IMR-90 (cell line): ENCODE measurements around the gene ZNF212. TPM values are rescaled to one million over a fixed set of nuclear protein-coding genes. Genes with fewer than 3 reads are reported as not detected.

ENCODE experiments used
- ATAC-seq: fragments of 200-7000 bp; cut with Tn5 transposase; 2 replicates; pipeline ENCODE4 v1.9.1; 2020; ENCODE audit warnings: low read depth, mild to moderate bottlenecking, moderate library complexity
- BruUV-seq: library from RNA; stranded (reverse); fragments of 400-500 nt; replicated peaks from 2 replicates; lab custom pipeline; 2021; lab: Mats Ljungman, UMichigan
- CTCF ChIA-PET: fragments of 300-600 bp; formaldehyde crosslinking; extraction: SDS; loops from one replicate; lab custom pipeline; 2021; ENCODE audit warnings: antibody characterized with exemption; lab: Yijun Ruan, JAX
- POLR2A ChIA-PET: fragments of 300-600 bp; sonication (Branson Sonifier 250); formaldehyde crosslinking; loops from one replicate; lab custom pipeline; 2022; ENCODE audit warnings: antibody characterized with exemption; ENCODE audit not compliant: unreplicated experiment; lab: Charles Lee
- DNase-seq: peaks from one replicate; pipeline ENCODE4 v3.0.0; 2013
- H2AFZ ChIP-seq: replicated peaks from 2 replicates; pipeline ENCODE3; 2013; ENCODE audit warnings: low read length, mild to moderate bottlenecking; ENCODE audit not compliant: poor library complexity
- H2AK5ac ChIP-seq: 2 replicates; pipeline ENCODE4 v1.6.1; 2013; ENCODE audit warnings: low read depth, low read length, inconsistent platforms
- H2AK9ac ChIP-seq: replicated peaks from 2 replicates; pipeline ENCODE3; 2013; ENCODE audit warnings: mild to moderate bottlenecking, low read depth, low read length, moderate library complexity; ENCODE audit not compliant: poor library complexity
- H2BK120ac ChIP-seq: 2 replicates; pipeline ENCODE4 v1.6.1; 2013; ENCODE audit warnings: low read depth, low read length, inconsistent platforms
- H2BK15ac ChIP-seq: 3 replicates; pipeline ENCODE4 v1.6.1; 2013; ENCODE audit warnings: low read depth, low read length, inconsistent platforms
- H2BK20ac ChIP-seq: 2 replicates; pipeline ENCODE4 v1.6.1; 2013; ENCODE audit warnings: low read depth, mild to moderate bottlenecking, inconsistent platforms, low read length, moderate library complexity
- H2BK5ac ChIP-seq: 2 replicates; pipeline ENCODE4 v1.6.1; 2013; ENCODE audit warnings: mild to moderate bottlenecking, low read depth, low read length, inconsistent platforms; ENCODE audit not compliant: poor library complexity, severe bottlenecking
- H3K14ac ChIP-seq: replicated peaks from 2 replicates; pipeline ENCODE4 v1.6.1; 2013; ENCODE audit warnings: low read depth, low read length, inconsistent platforms
- H3K18ac ChIP-seq: 2 replicates; pipeline ENCODE4 v1.6.1; 2013; ENCODE audit warnings: low read depth, low read length, control low read depth
- H3K23ac ChIP-seq: 2 replicates; pipeline ENCODE4 v1.6.1; 2013; ENCODE audit warnings: low read depth, low read length, inconsistent platforms
- H3K27ac ChIP-seq: 2 replicates; pipeline ENCODE4 v1.5.1; 2013; ENCODE audit warnings: mild to moderate bottlenecking, control low read depth, low read length; ENCODE audit not compliant: insufficient read depth
- H3K27me3 ChIP-seq: 2 replicates; pipeline ENCODE4 v1.6.1; 2013; ENCODE audit warnings: low read length; ENCODE audit not compliant: control insufficient read depth, insufficient read depth
- H3K36me3 ChIP-seq: 2 replicates; pipeline ENCODE4 v1.6.1; 2013; ENCODE audit warnings: low read length, mixed read lengths; ENCODE audit not compliant: control insufficient read depth, insufficient read depth
- H3K4ac ChIP-seq: 2 replicates; pipeline ENCODE4 v1.6.1; 2013; ENCODE audit warnings: low read depth, low read length, inconsistent platforms
- H3K4me1 ChIP-seq: 2 replicates; pipeline ENCODE4 v1.6.1; 2013; ENCODE audit warnings: low read length, mixed read lengths; ENCODE audit not compliant: control insufficient read depth, insufficient read depth
- H3K4me2 ChIP-seq: 2 replicates; pipeline ENCODE4 v1.6.1; 2013; ENCODE audit warnings: low read depth, mild to moderate bottlenecking, control low read depth, low read length, moderate library complexity
- H3K4me3 ChIP-seq: 2 replicates; pipeline ENCODE4 v1.5.1; 2013; ENCODE audit warnings: low read depth, mild to moderate bottlenecking, control low read depth, low read length, moderate library complexity; ENCODE audit not compliant: insufficient read depth
- H3K56ac ChIP-seq: 2 replicates; pipeline ENCODE4 v1.6.1; 2013; ENCODE audit warnings: low read length, inconsistent platforms; ENCODE audit not compliant: insufficient read depth; ENCODE audit errors: extremely low read depth
- H3K79me1 ChIP-seq, 2 experiments: 2 replicates each; pipeline ENCODE4 v1.6.1; 2013; ENCODE audit warnings: low read length in 2 of 2, inconsistent platforms in 1 of 2, low read depth in 1 of 2
- H3K9ac ChIP-seq: 2 replicates; pipeline ENCODE4 v1.6.1; 2013; ENCODE audit warnings: low read depth, low read length, control low read depth
- H3K9me1 ChIP-seq: 2 replicates; pipeline ENCODE4 v1.6.1; 2013; ENCODE audit warnings: low read length, inconsistent platforms; ENCODE audit not compliant: insufficient read depth
- H3K9me3 ChIP-seq: 2 replicates; pipeline ENCODE4 v1.6.1; 2013; ENCODE audit warnings: low read length; ENCODE audit not compliant: control insufficient read depth, insufficient read depth
- H4K20me1 ChIP-seq: 2 replicates; pipeline ENCODE4 v1.6.1; 2013; ENCODE audit warnings: low read length, inconsistent platforms; ENCODE audit not compliant: insufficient read depth
- H4K5ac ChIP-seq: 2 replicates; pipeline ENCODE4 v1.6.1; 2013; ENCODE audit warnings: mild to moderate bottlenecking, low read depth, low read length, control low read depth
- H4K8ac ChIP-seq, 2 experiments: 2 replicates each; pipeline ENCODE4 v1.6.1; 2013; ENCODE audit warnings: low read depth in 2 of 2, low read length in 2 of 2, control low read depth in 1 of 2, inconsistent platforms in 1 of 2
- H4K91ac ChIP-seq: 2 replicates; pipeline ENCODE4 v1.6.1; 2013; ENCODE audit warnings: low read depth, low read length, inconsistent platforms; ENCODE audit not compliant: insufficient read depth
- BHLHE40 ChIP-seq: fragments of 150-350 bp; IDR thresholded peaks from 2 replicates; pipeline ENCODE4 v1.6.1; 2016; ENCODE audit warnings: mild to moderate bottlenecking, low read depth, low read length
- CEBPB ChIP-seq: IDR thresholded peaks from 2 replicates; pipeline ENCODE4 v1.6.1; 2012; ENCODE audit warnings: low read depth, low read length, improper control_type of control experiment
- CHD1 ChIP-seq: IDR thresholded peaks from 2 replicates; pipeline ENCODE4 v1.6.1; 2012; ENCODE audit warnings: low read depth, low read length, improper control_type of control experiment
- CTCF ChIP-seq: conservative IDR thresholded peaks from 2 replicates; pipeline ENCODE4 v1.5.1; 2012; ENCODE audit warnings: mild to moderate bottlenecking, low read depth, low read length, improper control_type of control experiment
- ELK1 ChIP-seq: fragments of 150-350 bp; IDR thresholded peaks from 2 replicates; pipeline ENCODE4 v1.6.1; 2016; ENCODE audit warnings: low read depth, mild to moderate bottlenecking, low read length, moderate library complexity, borderline replicate concordance
- FOS ChIP-seq: fragments of 150-350 bp; IDR thresholded peaks from 2 replicates; pipeline ENCODE4 v1.6.1; 2016; ENCODE audit warnings: low read depth, low read length
- MAFK ChIP-seq: IDR thresholded peaks from 2 replicates; pipeline ENCODE4 v1.6.1; 2012; ENCODE audit warnings: low read depth, low read length, improper control_type of control experiment
- MAZ ChIP-seq: IDR thresholded peaks from 2 replicates; pipeline ENCODE4 v1.6.1; 2012; ENCODE audit warnings: low read depth, mild to moderate bottlenecking, low read length, improper control_type of control experiment, moderate library complexity, borderline replicate concordance
- MXI1 ChIP-seq: IDR thresholded peaks from 2 replicates; pipeline ENCODE4 v1.6.1; 2012; ENCODE audit warnings: low read depth, mild to moderate bottlenecking, low read length, moderate library complexity, borderline replicate concordance
- NFE2L2 ChIP-seq: fragments of 150-350 bp; IDR thresholded peaks from 2 replicates; pipeline ENCODE4 v1.6.1; 2016; ENCODE audit warnings: low read depth, mild to moderate bottlenecking, low read length
- POLR2A ChIP-seq: IDR thresholded peaks from 2 replicates; pipeline ENCODE4 v1.6.1; 2012; ENCODE audit warnings: mild to moderate bottlenecking, low read depth, low read length
- RAD21 ChIP-seq: IDR thresholded peaks from 2 replicates; pipeline ENCODE4 v1.6.1; 2012; ENCODE audit warnings: low read length, improper control_type of control experiment
- RCOR1 ChIP-seq: IDR thresholded peaks from 2 replicates; pipeline ENCODE4 v1.6.1; 2012; ENCODE audit warnings: mild to moderate bottlenecking, low read length, improper control_type of control experiment; ENCODE audit not compliant: insufficient replicate concordance
- RFX5 ChIP-seq: IDR thresholded peaks from 2 replicates; pipeline ENCODE4 v1.8.0; 2012; ENCODE audit warnings: low read depth, mild to moderate bottlenecking, low read length, moderate library complexity
- SMC3 ChIP-seq: fragments of 150-350 bp; IDR thresholded peaks from 2 replicates; pipeline ENCODE4 v1.6.1; 2016; ENCODE audit warnings: low read depth, mild to moderate bottlenecking, antibody characterized with exemption, low read length, moderate library complexity
- USF2 ChIP-seq: fragments of 150-350 bp; IDR thresholded peaks from 2 replicates; pipeline ENCODE4 v1.6.1; 2017; ENCODE audit warnings: mild to moderate bottlenecking, antibody characterized with exemption, low read length, low read depth
- WGBS, 2 experiments: methylation state at CpG; one replicate each; pipeline versions ENCODE4 v1.1.5 to v1.1.7; 2013; ENCODE audit warnings: missing lambda C conversion rate in 2 of 2; ENCODE audit not compliant: insufficient read length in 1 of 2; ENCODE audit errors: extremely low coverage in 2 of 2; 5-methylcytosine and 5-hydroxymethylcytosine counted together
- dilution Hi-C: fragments of 300-500 bp; cut with HindIII; formaldehyde crosslinking; loops from one replicate; pipeline ENCODE4 v1.14.3; 2018; ENCODE audit warnings: low sequenced_read_pairs; ENCODE audit not compliant: unreplicated experiment
- in situ Hi-C: fragments of 300-500 bp; cut with MboI; formaldehyde crosslinking; loops from 3 replicates; pipeline ENCODE4 v1.14.3; 2019; ENCODE audit warnings: low sequenced_read_pairs, inconsistent platforms, mixed read lengths
- intact Hi-C: fragments of 100-400 bp; cut with micrococcal nuclease; formaldehyde crosslinking; loops from 2 replicates; pipeline ENCODE4 v1.10.0; 2022
- polyA plus RNA-seq, 3 experiments: library from polyadenylated mRNA; depleted of rRNA; stranded (reverse); fragments of >200 nt; gene quantifications; 2 replicates each; pipeline ENCODE4 v1.2.3, GENCODE V29; 2012; ENCODE audit warnings: low replicate concordance in 1 of 3
- total RNA-seq: library from RNA; depleted of rRNA; stranded (reverse); fragments of >200 nt; gene quantifications from 2 replicates; pipeline ENCODE4 v1.2.3, GENCODE V29; 2012

Gene ZNF212
- total and polyA plus RNA-seq, 2 of the 4 experiments (the other 2 are of a cell fraction), result 3.8 to 5.1 TPM

GRCh38 chr7:149223176-149223575, 16.3 kb upstream of the ZNF212 start:
- Histone ChIP-seq H3K79me1 (peaks cover 4 to 13% of the 10 kb centered on the region in 2 experiments; a peak in 2 of 4 replicates), H4K8ac (no peak overlapping the region), H3K27me3 (no peaks in the 10 kb centered on the region), H3K4me1 (peaks cover 3% of the 10 kb centered on the region), H3K18ac (no peak overlapping the region), H3K27ac (no peak overlapping the region), H3K56ac (no peak overlapping the region), H2AFZ (no peak overlapping the region), H3K23ac (no peak overlapping the region), H4K5ac (no peak overlapping the region), H3K9me1 (no peaks in the 10 kb centered on the region; the same call in 1 of the 2 replicates), H2AK9ac (no peak overlapping the region), H3K14ac (no peak overlapping the region), H2BK15ac (no peak overlapping the region), H2BK120ac (no peak overlapping the region), H3K9ac (no peak overlapping the region), H3K36me3 (peaks cover 42% of the 10 kb centered on the region), H3K4me3 (no peak overlapping the region), H3K4me2 (no peak overlapping the region), H2BK20ac (no peak overlapping the region), H3K4ac (no peak overlapping the region), H2BK5ac (no peak overlapping the region), H4K20me1 (no peaks in the 10 kb centered on the region), H3K9me3 (no peaks in the 10 kb centered on the region), H4K91ac (no peak overlapping the region), H2AK5ac (no peak overlapping the region)
- BruUV-seq, result no TSS peak
- dilution Hi-C loops, result no loop called here
- no peak for TF ChIP-seq POLR2A
- no peak for TF ChIP-seq USF2
- no peak for TF ChIP-seq RFX5
- no peak for TF ChIP-seq CHD1
- TF ChIP-seq ELK1, result no peak
- TF ChIP-seq MAFK, result no peak
- no peak for TF ChIP-seq RCOR1
- TF ChIP-seq SMC3, result no peak
- TF ChIP-seq CTCF, result no peak
- no peak for TF ChIP-seq BHLHE40
- TF ChIP-seq FOS, result no peak
- TF ChIP-seq MAZ, result no peak
- TF ChIP-seq NFE2L2, result no peak
- TF ChIP-seq MXI1, result no peak
- TF ChIP-seq RAD21, result no peak
- TF ChIP-seq CEBPB, result no peak
- in situ Hi-C loops, result no loop called here
- 98% methylated on average over 6 of the region's 8 CpGs; no CpG with 5 or more reads in 1 of the 2 experiments for WGBS, 2 experiments
- CTCF ChIA-PET, result no interaction called here
- POLR2A ChIA-PET, result no interaction called here
- intact Hi-C loops, result no loop called here
- ATAC-seq (no peak), DNase-seq (no peak)
